Upper lobe of right lung (tissue), 1 donor: ENCODE data around the gene PRSS57. TPM values are rescaled to one million over a fixed set of nuclear protein-coding genes. Genes with fewer than 3 reads are reported as not detected.

ENCODE experiments used
- ATAC-seq: fragments of 200-7000 bp; cut with Tn5 transposase; one replicate; pipeline ENCODE4 v1.9.1; 2020; ENCODE audit warnings: mild to moderate bottlenecking, moderate library complexity
- DNase-seq: peaks from one replicate; pipeline ENCODE4 v3.0.0-alpha.2; 2020
- H3K27ac ChIP-seq: fragments of 200-600 bp; one replicate; pipeline ENCODE4 v1.8.0; 2022
- H3K27me3 ChIP-seq: fragments of 200-600 bp; one replicate; pipeline ENCODE4 v1.8.0; 2022; ENCODE audit warnings: mild to moderate bottlenecking
- H3K36me3 ChIP-seq: fragments of 200-600 bp; one replicate; pipeline ENCODE4 v1.8.0; 2022
- H3K4me1 ChIP-seq: fragments of 200-600 bp; one replicate; pipeline ENCODE4 v1.8.0; 2022
- H3K4me3 ChIP-seq: fragments of 200-600 bp; one replicate; pipeline ENCODE4 v1.8.0; 2022; ENCODE audit warnings: mild to moderate bottlenecking
- H3K9me3 ChIP-seq: fragments of 200-600 bp; one replicate; pipeline ENCODE4 v1.8.0; 2022
- intact Hi-C: fragments of 100-400 bp; cut with DNase I; formaldehyde crosslinking; loops from one replicate; pipeline ENCODE4 v1.11.0; 2022
- total RNA-seq: library from RNA; stranded (reverse); fragmentation: NEBNext Ultra II Directional; extraction: Animal tissue kit (Norgen Biotek cat#: 25700); gene quantifications from one replicate; pipeline ENCODE4 v1.2.1, GENCODE V29; 2021
- TF ChIP-seq, protein P1 (sequence below): fragments of 200-600 bp; IDR thresholded peaks from one replicate; pipeline ENCODE4 v1.8.0; 2022; ENCODE audit warnings: antibody characterized with exemption
- donor health status: DM: no; HTN: yes; CAD: no; lungs with severe emphysema.

PRSS57 gene
- total RNA-seq, 1 donor from 2014 or later: not detected

DNA sequence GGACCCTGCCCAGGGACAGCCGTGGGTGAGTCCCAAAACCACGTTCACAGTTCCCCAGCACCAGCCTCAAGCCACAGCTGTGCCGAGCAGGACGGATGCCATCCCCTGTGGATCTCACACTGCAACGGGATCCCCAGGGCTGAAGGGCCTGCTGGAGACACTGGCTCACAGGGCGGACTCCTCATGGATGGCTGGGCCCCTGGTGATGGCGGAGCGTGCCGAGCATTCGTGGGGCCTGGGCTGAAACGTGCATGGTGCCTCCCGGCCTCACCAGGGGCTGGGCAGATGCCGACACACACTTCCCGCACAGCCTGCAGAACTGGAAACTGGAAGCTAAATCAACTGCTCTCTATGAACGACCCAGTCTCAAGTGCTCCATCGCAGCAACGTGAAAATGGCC, 41.8 kb downstream of the PRSS57 start:
- Histone ChIP-seq H3K4me1 (peaks cover 5% of the 10 kb centered on the region), H3K36me3 (peaks cover 45% of the 10 kb centered on the region), H3K4me3 (no peak overlapping the region), H3K27me3 (no peaks in the 10 kb centered on the region), H3K9me3 (no peaks in the 10 kb centered on the region), H3K27ac (no peak overlapping the region)
- DNase-seq: no peak
- no peak for ATAC-seq
- TF ChIP-seq, protein P1, sequence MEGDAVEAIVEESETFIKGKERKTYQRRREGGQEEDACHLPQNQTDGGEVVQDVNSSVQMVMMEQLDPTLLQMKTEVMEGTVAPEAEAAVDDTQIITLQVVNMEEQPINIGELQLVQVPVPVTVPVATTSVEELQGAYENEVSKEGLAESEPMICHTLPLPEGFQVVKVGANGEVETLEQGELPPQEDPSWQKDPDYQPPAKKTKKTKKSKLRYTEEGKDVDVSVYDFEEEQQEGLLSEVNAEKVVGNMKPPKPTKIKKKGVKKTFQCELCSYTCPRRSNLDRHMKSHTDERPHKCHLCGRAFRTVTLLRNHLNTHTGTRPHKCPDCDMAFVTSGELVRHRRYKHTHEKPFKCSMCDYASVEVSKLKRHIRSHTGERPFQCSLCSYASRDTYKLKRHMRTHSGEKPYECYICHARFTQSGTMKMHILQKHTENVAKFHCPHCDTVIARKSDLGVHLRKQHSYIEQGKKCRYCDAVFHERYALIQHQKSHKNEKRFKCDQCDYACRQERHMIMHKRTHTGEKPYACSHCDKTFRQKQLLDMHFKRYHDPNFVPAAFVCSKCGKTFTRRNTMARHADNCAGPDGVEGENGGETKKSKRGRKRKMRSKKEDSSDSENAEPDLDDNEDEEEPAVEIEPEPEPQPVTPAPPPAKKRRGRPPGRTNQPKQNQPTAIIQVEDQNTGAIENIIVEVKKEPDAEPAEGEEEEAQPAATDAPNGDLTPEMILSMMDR: no peak
- intact Hi-C loops: no loop called here

DNA sequence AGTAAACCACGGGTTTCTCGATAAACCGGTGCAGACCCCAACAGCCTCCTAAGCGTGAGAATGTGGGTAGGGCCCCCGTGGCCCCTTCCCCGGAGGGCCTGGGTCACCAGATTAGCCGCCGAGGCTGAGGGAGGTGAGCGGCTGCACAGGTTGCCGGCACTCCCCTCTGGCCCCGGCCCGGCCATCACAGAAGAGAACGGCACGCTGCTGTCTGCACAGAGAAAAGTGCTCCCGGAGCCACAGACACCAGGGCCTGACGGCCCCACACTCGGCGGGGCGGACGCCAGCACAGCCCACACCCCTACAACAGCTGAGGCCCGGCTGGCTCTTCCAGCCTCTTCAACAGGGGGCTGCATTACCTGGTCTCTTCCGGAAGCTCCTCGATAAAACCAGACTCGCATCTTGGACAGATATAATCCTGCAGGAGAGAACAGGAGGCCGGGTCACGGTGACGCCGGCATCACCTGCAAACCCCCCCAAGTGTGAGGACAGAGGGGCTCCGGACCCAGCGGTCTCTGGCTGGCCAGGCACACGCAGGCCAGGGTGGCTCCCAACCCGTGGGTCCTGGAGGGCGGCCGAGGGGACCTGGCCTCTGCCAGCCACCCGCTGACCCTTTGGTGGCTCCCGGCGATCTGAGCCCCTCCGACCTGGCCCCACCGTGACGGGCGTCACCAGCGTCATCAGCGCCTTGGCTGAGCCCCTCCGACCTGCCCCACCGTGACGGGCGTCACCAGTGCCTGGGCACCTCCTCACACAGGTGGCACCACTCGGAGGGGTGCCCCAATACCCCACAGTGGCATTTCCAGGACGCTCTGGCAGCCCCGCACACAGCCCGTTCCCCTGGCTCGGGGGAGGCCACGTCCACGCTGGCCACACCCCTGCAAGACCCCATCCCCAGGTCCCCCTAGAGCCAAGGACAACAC, 42.5 kb downstream of the PRSS57 start:
- ATAC-seq (no peak), DNase-seq (no peak)
- peaks cover 52% of the 10 kb centered on the region for H3K36me3 ChIP-seq
- TF ChIP-seq, protein P1: no peak
- H3K9me3 ChIP-seq: no peaks in the 10 kb centered on the region
- intact Hi-C loops: no loop called here
- H3K4me3 ChIP-seq: no peak overlapping the region
- H3K4me1 ChIP-seq: no peaks in the 10 kb centered on the region
- no peaks in the 10 kb centered on the region for H3K27me3 ChIP-seq
- H3K27ac ChIP-seq: no peak overlapping the region

DNA sequence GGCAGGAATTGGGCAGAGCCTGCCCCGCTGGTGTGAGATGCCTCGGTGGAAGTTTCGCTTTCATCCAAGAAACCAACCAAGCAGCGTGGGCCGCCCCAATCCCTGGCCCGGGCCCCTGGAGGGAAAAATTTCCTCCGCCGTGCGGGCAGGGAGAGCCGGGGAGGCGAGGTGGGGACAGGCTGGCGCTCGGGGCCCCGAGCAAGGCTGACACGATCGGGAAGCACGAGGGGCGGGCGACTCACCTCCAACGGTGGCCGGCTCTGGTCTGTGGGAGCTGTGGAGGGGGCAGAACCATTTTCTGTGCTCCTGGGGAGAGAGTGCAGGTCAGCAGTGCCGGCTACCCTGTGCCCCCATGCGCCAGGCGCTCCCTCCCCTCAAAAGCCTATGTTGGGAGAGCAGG, 43.3 kb downstream of the PRSS57 start:
- Histone ChIP-seq H3K4me3 (no peak overlapping the region), H3K36me3 (peaks cover 60% of the 10 kb centered on the region), H3K27ac (no peak overlapping the region), H3K9me3 (no peaks in the 10 kb centered on the region), H3K27me3 (no peaks in the 10 kb centered on the region), H3K4me1 (no peaks in the 10 kb centered on the region)
- intact Hi-C loops: no loop called here
- TF ChIP-seq, protein P1: no peak
- ATAC-seq (no peak), DNase-seq (no peak)

DNA sequence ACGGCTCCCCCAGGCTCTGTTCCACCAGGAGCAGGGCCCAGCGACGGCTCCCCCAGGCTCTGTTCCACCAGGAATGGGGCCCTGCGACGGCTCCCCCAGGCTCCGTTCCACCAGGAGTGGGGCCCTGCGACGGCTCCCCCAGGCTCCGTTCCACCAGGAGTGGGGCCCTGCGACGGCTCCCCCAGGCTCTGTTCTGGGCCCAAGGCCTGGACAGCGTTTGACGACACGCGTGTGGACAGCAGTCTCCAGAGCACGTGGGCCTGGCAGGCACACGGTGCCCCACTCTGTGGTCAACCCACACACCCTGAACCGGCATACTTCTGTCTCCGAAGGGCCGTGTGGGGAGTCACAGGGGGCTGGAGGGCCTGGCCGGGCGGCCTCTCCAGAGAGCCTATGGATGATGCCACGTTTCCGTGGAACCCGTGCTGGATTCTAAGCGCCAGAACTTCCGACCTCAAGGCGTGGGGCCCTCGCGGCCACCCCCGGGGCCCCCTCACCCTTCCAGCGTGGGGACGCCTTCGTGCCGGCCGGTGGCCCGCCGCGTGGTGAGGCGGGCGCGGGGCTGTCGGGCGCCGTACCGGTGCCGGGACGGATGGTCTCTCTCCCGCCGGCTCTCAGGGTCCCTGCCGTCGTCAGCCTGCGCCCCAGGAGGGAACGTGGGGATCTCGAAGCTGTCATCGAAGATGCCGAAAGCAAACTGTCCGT, 44.0 kb downstream of the PRSS57 start:
- DNase-seq (no peak), ATAC-seq (no peak)
- TF ChIP-seq, protein P1: no peak
- Histone ChIP-seq H3K27ac (no peak overlapping the region), H3K4me3 (no peak overlapping the region), H3K36me3 (peaks cover 67% of the 10 kb centered on the region), H3K9me3 (no peaks in the 10 kb centered on the region), H3K4me1 (no peaks in the 10 kb centered on the region), H3K27me3 (no peaks in the 10 kb centered on the region)
- intact Hi-C loops: no loop called here

DNA sequence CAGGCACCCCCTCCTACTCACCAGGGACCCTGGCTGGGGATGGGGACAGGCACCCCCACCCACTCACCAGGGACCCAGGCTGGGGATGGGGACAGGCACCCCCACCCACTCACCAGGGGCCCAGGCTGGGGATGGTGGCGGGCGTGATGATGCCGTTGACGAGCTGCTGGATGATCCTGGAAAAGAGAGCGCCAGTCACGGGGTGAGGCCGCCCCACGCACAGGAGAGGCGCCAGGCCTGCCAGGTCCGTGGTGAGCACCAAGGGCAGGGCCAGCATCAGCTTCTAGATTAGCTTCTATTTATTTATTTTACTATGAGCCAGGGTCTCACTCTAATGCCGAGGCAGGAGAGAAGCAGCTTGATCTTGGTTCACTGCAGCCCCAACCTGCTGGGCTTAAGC, 45.1 kb downstream of the PRSS57 start:
- no peaks in the 10 kb centered on the region for H3K9me3 ChIP-seq
- H3K36me3 ChIP-seq: peaks cover 74% of the 10 kb centered on the region
- no peak overlapping the region for H3K27ac ChIP-seq
- TF ChIP-seq, protein P1: no peak
- intact Hi-C loops: no loop called here
- DNase-seq (no peak), ATAC-seq (no peak)
- no peaks in the 10 kb centered on the region for H3K27me3 ChIP-seq
- no peak overlapping the region for H3K4me3 ChIP-seq
- H3K4me1 ChIP-seq: no peaks in the 10 kb centered on the region
